HepG2 (cell line): ENCODE data around the gene RHBDD3. TPM values are rescaled to one million over a fixed set of nuclear protein-coding genes. Genes with fewer than 3 reads are reported as not detected.
A peak's percentile ranks its signal among the peaks of the same experiment; 100 is the strongest.

ENCODE experiments used
- CREB1 ChIP-seq, 2 experiments: fragments of 450-650 bp in 1 of 2; IDR thresholded peaks; 2 replicates each; pipeline ENCODE4 v1.6.1; 2016 to 2017; ENCODE audit warnings: control low read depth in 1 of 2, mild to moderate bottlenecking in 1 of 2, missing compliant biosample characterization in 1 of 2, missing genetic modification characterization in 1 of 2
- DNMT3B ChIP-seq: conservative IDR thresholded peaks from 2 replicates; pipeline ENCODE4 v1.6.1; 2016; ENCODE audit warnings: missing biosample characterization, control low read depth
- HNF4G ChIP-seq, 2 experiments: sonication (generic) in 1 of 2; formaldehyde crosslinking in 1 of 2; IDR thresholded peaks; 2 replicates each; pipeline versions ENCODE4 v1.4.0 to v1.6.1; 2011 to 2020; ENCODE audit warnings: borderline replicate concordance in 2 of 2, low read depth in 2 of 2, mild to moderate bottlenecking in 2 of 2, low read length in 1 of 2, missing genetic modification reagents in 1 of 2, moderate library complexity in 1 of 2
- IKZF1 ChIP-seq: fragments of 450-650 bp; IDR thresholded peaks from 2 replicates; pipeline ENCODE4 v1.7.1; 2016
- MED13 ChIP-seq: sonication (generic); formaldehyde crosslinking; IDR thresholded peaks from 2 replicates; pipeline ENCODE4 v1.5.0; 2020; ENCODE audit warnings: missing genetic modification reagents
- MXI1 ChIP-seq: IDR thresholded peaks from 3 replicates; pipeline ENCODE4 v1.6.1; 2012; ENCODE audit warnings: low read depth, low read length, inconsistent platforms, borderline replicate concordance
- NCOA1 ChIP-seq: sonication (generic); formaldehyde crosslinking; IDR thresholded peaks from 2 replicates; pipeline ENCODE4 v1.9.0; 2021; ENCODE audit warnings: missing genetic modification reagents
- NR2F6 ChIP-seq, 2 experiments: IDR thresholded peaks; 2 replicates each; pipeline ENCODE4 v1.6.1; 2016; ENCODE audit warnings: antibody characterized with exemption in 1 of 2, mild to moderate bottlenecking in 1 of 2
- RERE ChIP-seq: IDR thresholded peaks from 2 replicates; pipeline ENCODE4 v1.6.1; 2016; ENCODE audit warnings: low read depth, missing genetic modification reagents, missing compliant biosample characterization
- RXRA ChIP-seq: sonication (generic); formaldehyde crosslinking; IDR thresholded peaks from 2 replicates; pipeline ENCODE4 v1.5.1; 2020; ENCODE audit warnings: missing genetic modification reagents
- SNAI1 ChIP-seq: sonication (generic); formaldehyde crosslinking; IDR thresholded peaks from 2 replicates; pipeline ENCODE4 v1.5.0; 2020; ENCODE audit warnings: mild to moderate bottlenecking, missing genetic modification reagents, borderline replicate concordance
- SP5 ChIP-seq: IDR thresholded peaks from 2 replicates; pipeline ENCODE4 v1.6.1; 2016; ENCODE audit warnings: low read depth, borderline replicate concordance
- TMF1 ChIP-seq: sonication (generic); formaldehyde crosslinking; IDR thresholded peaks from 2 replicates; pipeline ENCODE4 v1.8.1; 2022; ENCODE audit warnings: low read depth, missing genetic modification reagents
- ZEB1 ChIP-seq: IDR thresholded peaks from 2 replicates; pipeline ENCODE4 v1.6.1; 2012; ENCODE audit warnings: mild to moderate bottlenecking, low read depth, inconsistent platforms; ENCODE audit not compliant: insufficient replicate concordance
- ZHX1 ChIP-seq: sonication (generic); formaldehyde crosslinking; IDR thresholded peaks from 2 replicates; pipeline ENCODE4 v1.8.1; 2022; ENCODE audit warnings: low read depth, mild to moderate bottlenecking, missing genetic modification reagents
- ZNF275 ChIP-seq: sonication (generic); formaldehyde crosslinking; IDR thresholded peaks from 2 replicates; pipeline ENCODE4 v1.8.0; 2022; ENCODE audit warnings: missing genetic modification reagents, mild to moderate bottlenecking, inconsistent platforms, borderline replicate concordance
- ZNF296 ChIP-seq: sonication (generic); formaldehyde crosslinking; conservative IDR thresholded peaks from 2 replicates; pipeline ENCODE4 v1.5.0; 2020; ENCODE audit warnings: mild to moderate bottlenecking, missing genetic modification reagents
- ZNF382 ChIP-seq: sonication (generic); formaldehyde crosslinking; IDR thresholded peaks from 2 replicates; pipeline ENCODE4 v1.5.0; 2020; ENCODE audit warnings: missing genetic modification reagents, mild to moderate bottlenecking, borderline replicate concordance
- ZNF761 ChIP-seq: sonication (generic); formaldehyde crosslinking; conservative IDR thresholded peaks from 2 replicates; pipeline ENCODE4 v1.4.0; 2020; ENCODE audit warnings: mild to moderate bottlenecking, missing genetic modification reagents
- ZNF839 ChIP-seq: sonication (generic); formaldehyde crosslinking; IDR thresholded peaks from 2 replicates; pipeline ENCODE4 v1.4.0; 2020; ENCODE audit warnings: missing genetic modification reagents, mild to moderate bottlenecking, borderline replicate concordance
- polyA plus RNA-seq, 8 experiments: library from polyadenylated mRNA; depleted of rRNA in 3 of 8; stranded (reverse) in 7 of 8; unstranded in 1 of 8; fragments of >200 nt; fragmentation: Illumina TruSeq in 4 of 8; extraction: Trizol in 4 of 8; gene quantifications; 2 replicates each; pipeline versions ENCODE4 v1.2.1 to v1.2.3, GENCODE V29; 2011 to 2016; ENCODE audit warnings: low read depth in 4 of 8, missing spikeins in 1 of 8, mixed read lengths in 1 of 8; ENCODE audit not compliant: insufficient read depth in 1 of 8
- total RNA-seq, 5 experiments: library from RNA; depleted of rRNA; stranded (reverse); fragments of >200 nt; fragmentation: Illumina TruSeq; extraction: Trizol; gene quantifications; 2 replicates each; pipeline ENCODE4 v1.2.3, GENCODE V29; 2016; ENCODE audit warnings: low read depth in 1 of 5

RHBDD3 gene
- total and polyA plus RNA-seq, 2 of the 13 experiments (the other 11 are each of a cell fraction or from before 2014, with no cell fraction given), result 12.1 to 26.7 TPM

- TF ChIP-seq ZHX1 (CRISPR knock-in tag), result no peak; the same call in 1 of the 2 replicates
- TF ChIP-seq SNAI1 (CRISPR knock-in tag), result 0 out of 2 replicates have a peak, but pooled peaks have one; percentile 63
- TF ChIP-seq MED13 (CRISPR knock-in tag), result no peak; the same call in 1 of the 2 replicates
- TF ChIP-seq HNF4G (IDR thresholded peaks at IDR 0.05; ENCODE audit: borderline replicate concordance, low read depth, low read length), result 0 out of 2 replicates have a peak, but pooled peaks have one; percentile 21
- TF ChIP-seq HNF4G (CRISPR knock-in tag; IDR thresholded peaks at IDR 0.05; ENCODE audit: borderline replicate concordance, low read depth), result no peak
- TF ChIP-seq ZNF296 (CRISPR knock-in tag), result no peak
- TF ChIP-seq ZNF839 (CRISPR knock-in tag), result no peak
- no peak for TF ChIP-seq MXI1
- TF ChIP-seq ZNF761 (CRISPR knock-in tag), result no peak
- TF ChIP-seq RERE, result no peak
- TF ChIP-seq ZEB1, result no peak
- no peak for TF ChIP-seq DNMT3B (CRISPR knock-in tag)
- peak; percentile 49; the same call in 1 of the 2 replicates for TF ChIP-seq SP5 (CRISPR knock-in tag)
- no peak for TF ChIP-seq RXRA (CRISPR knock-in tag)
- TF ChIP-seq ZNF275 (CRISPR knock-in tag), result no peak
- TF ChIP-seq ZNF382 (CRISPR knock-in tag), result no peak
- TF ChIP-seq NCOA1 (CRISPR knock-in tag), result no peak
- no peak for TF ChIP-seq CREB1 (IDR thresholded peaks at IDR 0.05)
- no peak for TF ChIP-seq CREB1 (CRISPR knock-in tag; IDR thresholded peaks at IDR 0.05)
- no peak for TF ChIP-seq NR2F6 (IDR thresholded peaks at IDR 0.05)
- TF ChIP-seq NR2F6 (CRISPR knock-in tag; IDR thresholded peaks at IDR 0.05), result no peak
- no peak for TF ChIP-seq IKZF1
- peak; percentile 24; the same call in 1 of the 2 replicates for TF ChIP-seq TMF1 (CRISPR knock-in tag)
Measured at GRCh38 chr22:29306175-29306834, 38.5 kb upstream of the RHBDD3 start, which contains the start of gene GAS2L1 (continued).
